Measurements from ENCODE around the gene CDIP1.

Gene CDIP1

DNA sequence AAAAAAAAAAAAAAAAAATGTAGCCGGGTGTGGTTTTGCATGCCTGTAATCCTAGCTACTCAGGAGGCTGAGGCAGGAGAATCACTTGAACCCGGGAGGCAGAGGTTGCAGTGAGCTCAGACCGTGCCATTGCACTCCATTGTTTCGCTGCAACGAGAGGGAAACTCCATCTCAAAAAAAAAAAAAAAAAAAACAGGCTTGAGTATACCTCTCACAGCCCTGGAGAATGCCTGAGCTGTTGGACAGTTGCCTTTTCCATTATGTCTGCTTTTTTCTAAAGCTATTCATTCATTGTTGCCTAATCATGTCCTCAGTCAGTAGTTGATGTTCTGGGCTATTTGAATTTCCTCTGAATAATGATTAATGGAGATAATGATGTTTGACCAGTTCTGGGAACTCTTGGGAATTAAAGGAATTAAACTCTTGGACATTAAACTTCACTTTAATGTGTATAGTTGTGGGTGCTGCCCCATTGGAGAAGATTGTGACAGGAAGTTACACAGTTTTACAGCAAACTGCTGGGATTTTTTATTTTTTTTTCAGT, 50.5 kb downstream of the CDIP1 start:
- H3K36me3 ChIP-seq: peaks cover 12% of the 10 kb centered on the region
- TF ChIP-seq, protein P1, sequence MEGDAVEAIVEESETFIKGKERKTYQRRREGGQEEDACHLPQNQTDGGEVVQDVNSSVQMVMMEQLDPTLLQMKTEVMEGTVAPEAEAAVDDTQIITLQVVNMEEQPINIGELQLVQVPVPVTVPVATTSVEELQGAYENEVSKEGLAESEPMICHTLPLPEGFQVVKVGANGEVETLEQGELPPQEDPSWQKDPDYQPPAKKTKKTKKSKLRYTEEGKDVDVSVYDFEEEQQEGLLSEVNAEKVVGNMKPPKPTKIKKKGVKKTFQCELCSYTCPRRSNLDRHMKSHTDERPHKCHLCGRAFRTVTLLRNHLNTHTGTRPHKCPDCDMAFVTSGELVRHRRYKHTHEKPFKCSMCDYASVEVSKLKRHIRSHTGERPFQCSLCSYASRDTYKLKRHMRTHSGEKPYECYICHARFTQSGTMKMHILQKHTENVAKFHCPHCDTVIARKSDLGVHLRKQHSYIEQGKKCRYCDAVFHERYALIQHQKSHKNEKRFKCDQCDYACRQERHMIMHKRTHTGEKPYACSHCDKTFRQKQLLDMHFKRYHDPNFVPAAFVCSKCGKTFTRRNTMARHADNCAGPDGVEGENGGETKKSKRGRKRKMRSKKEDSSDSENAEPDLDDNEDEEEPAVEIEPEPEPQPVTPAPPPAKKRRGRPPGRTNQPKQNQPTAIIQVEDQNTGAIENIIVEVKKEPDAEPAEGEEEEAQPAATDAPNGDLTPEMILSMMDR (IDR thresholded peaks at IDR 0.05; ENCODE audit: low read depth, low read length): no peak
- no peak for DNase-seq
- H3K4me1 ChIP-seq: no peaks in the 10 kb centered on the region
- no peaks in the 10 kb centered on the region for H3K9me3 ChIP-seq
- no peak overlapping the region for H3K4me3 ChIP-seq (ENCODE audit: low read depth, low read length)
- no peaks in the 10 kb centered on the region for H3K27me3 ChIP-seq

DNA sequence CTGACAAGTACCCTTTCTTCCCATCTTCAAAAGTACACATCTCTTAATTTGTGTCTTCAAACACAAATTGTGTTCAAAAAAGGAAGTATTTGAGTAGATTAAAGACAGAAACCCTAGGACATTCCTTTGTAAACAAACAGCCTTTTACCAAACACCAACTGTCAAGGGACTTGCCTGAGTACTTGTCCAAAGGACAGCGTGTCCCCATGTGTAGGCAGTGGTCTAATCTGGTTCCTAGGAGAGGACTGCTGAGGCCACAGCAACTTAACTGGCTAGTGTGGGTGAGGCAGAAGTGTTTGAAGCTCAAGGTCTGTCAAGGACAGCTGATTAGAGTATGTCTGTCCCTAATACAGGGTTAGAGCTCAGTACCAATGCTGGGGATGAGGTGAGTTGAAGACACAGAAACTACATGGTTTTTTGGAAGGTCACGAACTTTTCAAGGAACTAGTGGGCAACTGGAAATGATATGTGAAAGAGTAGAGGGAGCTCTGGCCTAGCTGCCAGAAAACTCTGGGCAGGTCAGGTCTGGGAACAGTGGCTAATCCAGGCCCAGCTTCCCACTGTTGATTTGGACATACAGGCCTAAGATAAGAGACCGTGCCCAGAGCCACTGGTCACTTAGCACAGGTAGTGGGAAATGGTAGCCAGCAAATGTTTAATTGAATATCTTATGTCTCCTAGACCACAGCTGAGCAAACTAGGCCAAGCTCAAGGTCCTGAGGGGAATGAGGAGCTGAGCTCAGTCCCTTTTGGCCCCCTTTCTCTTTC, 52.3 kb downstream of the CDIP1 start:
- Histone ChIP-seq H3K4me3 (ENCODE audit: low read depth, low read length) (no peak overlapping the region), H3K36me3 (peaks cover 12% of the 10 kb centered on the region), H3K4me1 (no peaks in the 10 kb centered on the region), H3K9me3 (no peaks in the 10 kb centered on the region), H3K27me3 (no peaks in the 10 kb centered on the region)
- DNase-seq: no peak
- TF ChIP-seq, protein P1 (IDR thresholded peaks at IDR 0.05; ENCODE audit: low read depth, low read length): no peak

DNA sequence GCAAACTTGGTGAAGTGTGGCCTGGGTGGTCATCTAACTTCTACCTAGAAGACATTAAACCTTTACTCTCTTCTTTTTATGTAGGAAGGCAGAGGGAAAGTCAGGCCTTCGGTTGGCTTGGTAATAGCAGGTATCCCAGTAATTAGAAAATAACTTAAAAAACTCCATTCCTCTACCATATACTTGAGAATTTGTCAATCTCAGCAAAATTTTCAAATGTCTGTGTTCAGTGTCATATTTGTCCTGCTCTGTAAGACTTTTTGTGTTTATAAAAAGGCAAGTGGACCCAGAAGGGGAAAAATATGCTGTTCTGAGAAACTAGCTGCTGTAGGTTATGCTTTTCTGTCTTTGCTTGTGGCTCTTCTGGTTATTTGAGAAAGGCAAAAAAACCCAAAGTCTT, 56.6 kb downstream of the CDIP1 start:
- Histone ChIP-seq H3K36me3 (peaks cover 12% of the 10 kb centered on the region), H3K4me1 (no peaks in the 10 kb centered on the region), H3K9me3 (no peaks in the 10 kb centered on the region), H3K4me3 (ENCODE audit: low read depth, low read length) (no peak overlapping the region), H3K27me3 (no peaks in the 10 kb centered on the region)
- TF ChIP-seq, protein P1 (IDR thresholded peaks at IDR 0.05; ENCODE audit: low read depth, low read length): no peak
- no peak for DNase-seq

DNA sequence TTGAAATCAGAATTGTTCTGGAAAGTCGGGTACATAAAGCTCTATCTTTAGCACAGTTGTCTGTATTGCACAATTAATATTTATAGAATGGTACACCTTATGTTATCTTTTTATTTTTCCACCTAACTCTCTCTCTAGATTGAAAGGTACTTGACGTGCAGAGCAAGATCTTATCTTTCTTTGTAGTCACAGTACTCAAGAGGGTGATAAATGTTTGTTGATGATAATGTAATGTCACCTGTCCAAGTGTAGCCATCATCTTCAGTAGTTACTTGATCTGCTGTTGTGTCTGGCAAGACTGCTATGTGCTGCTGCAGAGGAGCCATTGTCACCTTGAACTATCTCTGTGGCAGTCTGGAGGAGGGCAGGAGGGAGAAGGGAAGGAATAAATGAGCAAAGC, 57.0 kb downstream of the CDIP1 start:
- Histone ChIP-seq H3K27me3 (no peaks in the 10 kb centered on the region), H3K4me1 (no peaks in the 10 kb centered on the region), H3K9me3 (no peaks in the 10 kb centered on the region), H3K36me3 (peaks cover 12% of the 10 kb centered on the region), H3K4me3 (ENCODE audit: low read depth, low read length) (no peak overlapping the region)
- TF ChIP-seq, protein P1 (IDR thresholded peaks at IDR 0.05; ENCODE audit: low read depth, low read length): no peak
- no peak for DNase-seq

DNA sequence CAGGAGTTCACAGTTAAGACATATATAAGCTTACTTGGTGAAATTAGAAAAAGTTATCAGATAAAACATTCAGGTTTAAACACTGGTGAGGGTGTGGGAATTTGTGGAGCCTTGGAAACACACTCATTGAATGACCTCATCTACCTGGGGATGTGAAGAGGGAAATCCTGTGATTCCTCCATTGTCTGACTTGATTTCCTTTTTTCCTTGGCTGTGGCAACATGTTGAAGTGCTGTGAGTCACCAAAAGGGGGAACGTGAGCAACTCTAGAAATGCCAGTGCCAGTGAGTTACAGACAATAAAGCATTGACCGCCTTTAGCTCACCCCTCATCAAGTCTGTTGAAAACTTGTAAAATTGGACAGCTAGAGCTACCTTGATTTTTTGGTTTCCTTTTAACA, 60.6 kb downstream of the CDIP1 start:
- H3K4me1 ChIP-seq: no peaks in the 10 kb centered on the region
- H3K27me3 ChIP-seq: no peaks in the 10 kb centered on the region
- no peak for DNase-seq
- H3K4me3 ChIP-seq (ENCODE audit: low read depth, low read length): no peak overlapping the region
- no peaks in the 10 kb centered on the region for H3K9me3 ChIP-seq
- H3K36me3 ChIP-seq: no peaks in the 10 kb centered on the region
- TF ChIP-seq, protein P1 (IDR thresholded peaks at IDR 0.05; ENCODE audit: low read depth, low read length): peak; percentile 38; the same call in 1 of the 2 replicates

Measured in BE2C (cell line).